K562 (cell line): ENCODE measurements around the gene TANGO6. TPM values are rescaled to one million over a fixed set of nuclear protein-coding genes. Genes with fewer than 3 reads are reported as not detected.

Experiments used
- CEBPB ChIP-seq: fragments of 450-650 bp; IDR thresholded peaks from 2 replicates; pipeline ENCODE4 v1.6.1; 2016; ENCODE audit warnings: missing genetic modification characterization, missing compliant biosample characterization
- CTCF ChIP-seq, 3 experiments: IDR thresholded peaks in 2 of 3; conservative IDR thresholded peaks in 1 of 3; 2 replicates each; pipeline ENCODE4 v1.5.1; 2011 to 2012; ENCODE audit warnings: low read length in 3 of 3, mild to moderate bottlenecking in 3 of 3, control low read depth in 2 of 3, improper control_type of control experiment in 1 of 3, inconsistent platforms in 1 of 3, low read depth in 1 of 3, mixed read lengths in 1 of 3, moderate library complexity in 1 of 3; ENCODE audit not compliant: insufficient read depth in 2 of 3
- NR1H2 ChIP-seq: sonication (generic); formaldehyde crosslinking; IDR thresholded peaks from 2 replicates; pipeline ENCODE4 v1.4.0; 2020; ENCODE audit warnings: mild to moderate bottlenecking, missing genetic modification reagents
- PBX2 ChIP-seq, 2 experiments: IDR thresholded peaks in 1 of 2; conservative IDR thresholded peaks in 1 of 2; 2 replicates each; pipeline ENCODE4 v1.6.1; 2016; ENCODE audit warnings: low read depth in 2 of 2, mild to moderate bottlenecking in 1 of 2, missing compliant biosample characterization in 1 of 2, missing genetic modification characterization in 1 of 2, moderate library complexity in 1 of 2
- THAP12 ChIP-seq: fragments of 250-450 bp; sonication (Bioruptor Pico); IDR thresholded peaks from 2 replicates; pipeline ENCODE4 v1.9.0; 2021; ENCODE audit warnings: mild to moderate bottlenecking, inconsistent platforms
- USF2 ChIP-seq: sonication (generic); formaldehyde crosslinking; IDR thresholded peaks from 2 replicates; pipeline ENCODE4 v1.5.0; 2020; ENCODE audit warnings: missing genetic modification reagents
- ZBTB40 ChIP-seq, 2 experiments: fragments of 450-650 bp in 1 of 2; sonication (generic) in 1 of 2; formaldehyde crosslinking in 1 of 2; IDR thresholded peaks; 2 replicates each; pipeline versions ENCODE4 v1.7.1 to v1.9.0; 2016 to 2022; ENCODE audit warnings: inconsistent platforms in 1 of 2, mild to moderate bottlenecking in 1 of 2, missing genetic modification reagents in 1 of 2
- ZNF436 ChIP-seq: fragments of 250-450, 450-650 bp; sonication (Bioruptor Pico); formaldehyde crosslinking; IDR thresholded peaks from 2 replicates; pipeline ENCODE4 v1.7.0; 2020; ENCODE audit warnings: mild to moderate bottlenecking
- ZNF583 ChIP-seq: fragments of 250-450 bp; sonication (Bioruptor Pico); IDR thresholded peaks from 2 replicates; pipeline ENCODE4 v1.4.0; 2020
- polyA plus RNA-seq, 8 experiments: library from polyadenylated mRNA; depleted of rRNA in 4 of 8; stranded (reverse) in 5 of 8; unstranded in 3 of 8; fragments of >200 nt; fragmentation: Nextera tagmentation in 2 of 8; fragmentation: Illumina TruSeq in 1 of 8; extraction: Ambion mirVana in 2 of 8; extraction: Trizol in 1 of 8; gene quantifications; 2 replicates each; pipeline versions ENCODE4 v1.2.1 to v1.2.3, GENCODE V29; 2011 to 2014; ENCODE audit warnings: inconsistent platforms in 1 of 8, missing spikeins in 1 of 8
- total RNA-seq, 7 experiments: library from RNA; depleted of rRNA in 6 of 7; stranded (reverse); fragments of >200 nt in 6 of 7; fragmentation: Illumina TruSeq in 2 of 7; extraction: Trizol in 2 of 7; gene quantifications; 2 replicates each; pipeline versions ENCODE4 v1.2.1 to v1.2.3, GENCODE V29; 2011 to 2021; ENCODE audit warnings: low replicate concordance in 1 of 7

TANGO6 gene
- total and polyA plus RNA-seq, 9 of the 15 experiments (the other 6 are each of a cell fraction or from before 2014, with no cell fraction given), result 1.6 to 15.2 (median 9.6) TPM

- no peak for TF ChIP-seq THAP12 (CRISPR knock-in tag)
- TF ChIP-seq ZBTB40 (IDR thresholded peaks at IDR 0.05), result no peak
- no peak for TF ChIP-seq ZBTB40 (CRISPR knock-in tag; IDR thresholded peaks at IDR 0.05)
- no peak for TF ChIP-seq ZNF583 (CRISPR knock-in tag)
- TF ChIP-seq PBX2 (CRISPR knock-in tag; IDR thresholded peaks at IDR 0.05; ENCODE audit: low read depth), result no peak
- TF ChIP-seq PBX2 (tag; conservative IDR thresholded peaks at IDR 0.05; ENCODE audit: low read depth), result no peak
- no peak for TF ChIP-seq CEBPB
- TF ChIP-seq NR1H2 (CRISPR knock-in tag), result no peak
- no peak for TF ChIP-seq ZNF436 (CRISPR knock-in tag)
- TF ChIP-seq CTCF (IDR thresholded peaks at IDR 0.05 in 2 of 3, conservative IDR thresholded peaks at IDR 0.05 in 1 of 3; ENCODE audit: insufficient read depth in 2 of 3, low read depth in 1 of 3, low read length in 3 of 3), result no peak
- no peak for TF ChIP-seq USF2
These were observed 276.2 kb downstream of the TANGO6 start (continued) for GRCh38 chr16:69119536-69119935.
